ENCODE measurements around the gene SLC25A43. TPM values are rescaled to one million over a fixed set of nuclear protein-coding genes. Genes with fewer than 3 reads are reported as not detected.

SLC25A43 gene
- total and polyA plus RNA-seq, 2 experiments from 2014 or later = 8.7 to 8.9 TPM

DNA sequence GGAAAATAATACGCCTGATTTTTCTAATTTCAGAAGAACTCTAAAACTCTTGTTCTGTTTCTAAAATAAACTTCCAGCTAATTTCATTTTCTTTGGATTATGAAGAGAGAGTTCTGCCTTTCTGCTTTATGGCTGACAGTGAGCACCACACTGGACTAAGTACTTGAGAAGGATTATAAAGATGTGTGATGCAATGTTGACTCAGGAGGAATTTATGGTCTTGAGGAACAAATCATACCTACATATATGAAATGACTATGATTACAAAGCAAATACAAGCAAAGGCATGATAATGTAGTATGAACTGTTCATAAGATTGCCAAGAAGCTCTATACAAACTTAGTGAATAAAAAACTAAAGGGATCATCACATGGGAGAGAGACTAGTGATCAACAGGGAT, 56.1 kb downstream of the SLC25A43 start:
- H3K36me3 ChIP-seq (ENCODE audit: insufficient read depth) = no peaks in the 10 kb centered on the region
- H3F3A ChIP-seq (replicated peaks; ENCODE audit: low read depth) = no peaks in the 10 kb centered on the region
- DNase-seq (ENCODE audit: low spot score) = no peak
- Mint-ChIP-seq H3K36me3 (ENCODE audit: low read depth) (no peaks in the 10 kb centered on the region), H3K27ac (no peak overlapping the region), H3K27me3 (ENCODE audit: insufficient read depth, low read depth, poor library complexity) (no peaks in the 10 kb centered on the region), H3K4me3 (no peak overlapping the region), H3K9me3 (no peaks in the 10 kb centered on the region), H3K4me1 (no peaks in the 10 kb centered on the region)
- no peaks in the 10 kb centered on the region for H3K9me2 ChIP-seq (ENCODE audit: insufficient read depth)
- H3K4me1 ChIP-seq (ENCODE audit: insufficient read depth) = no peaks in the 10 kb centered on the region
- H3K27ac ChIP-seq (ENCODE audit: low read depth) = no peak overlapping the region
- no peaks in the 10 kb centered on the region for H3K27me3 ChIP-seq (ENCODE audit: insufficient read depth)
- no peak overlapping the region for H3K4me2 ChIP-seq
- H3K79me2 ChIP-seq (replicated peaks; ENCODE audit: insufficient read depth) = no peaks in the 10 kb centered on the region
- no peak for ATAC-seq
- no peak overlapping the region for H3K4me3 ChIP-seq
- H2AFZ ChIP-seq = no peak overlapping the region
- TF ChIP-seq JUNB (IDR thresholded peaks at IDR 0.05; ENCODE audit: unreplicated experiment) (no peak), CTCF (conservative IDR thresholded peaks at IDR 0.05; ENCODE audit: low read depth in 2 of 2) (no peak), POLR2AphosphoS5 (IDR thresholded peaks at IDR 0.05; ENCODE audit: low read depth) (no peak), CREB1 (CRISPR knock-in tag; IDR thresholded peaks at IDR 0.05; ENCODE audit: low read depth) (no peak), ZNF462 (CRISPR knock-in tag; IDR thresholded peaks at IDR 0.05) (no peak), EZH2 (IDR thresholded peaks at IDR 0.05; ENCODE audit: low read depth, unreplicated experiment) (no peak), NANOG (IDR thresholded peaks at IDR 0.05; ENCODE audit: borderline replicate concordance) (no peak), ZNF114 (CRISPR knock-in tag; IDR thresholded peaks at IDR 0.05) (no peak), ZNF331 (CRISPR knock-in tag; IDR thresholded peaks at IDR 0.05; ENCODE audit: low read depth) (no peak), EZH2phosphoT487 (IDR thresholded peaks at IDR 0.05; ENCODE audit: unreplicated experiment) (no peak), STAT1 (IDR thresholded peaks at IDR 0.05; ENCODE audit: unreplicated experiment) (no peak), REST (IDR thresholded peaks at IDR 0.05; ENCODE audit: unreplicated experiment) (no peak)
- TF ChIP-seq, protein P1, sequence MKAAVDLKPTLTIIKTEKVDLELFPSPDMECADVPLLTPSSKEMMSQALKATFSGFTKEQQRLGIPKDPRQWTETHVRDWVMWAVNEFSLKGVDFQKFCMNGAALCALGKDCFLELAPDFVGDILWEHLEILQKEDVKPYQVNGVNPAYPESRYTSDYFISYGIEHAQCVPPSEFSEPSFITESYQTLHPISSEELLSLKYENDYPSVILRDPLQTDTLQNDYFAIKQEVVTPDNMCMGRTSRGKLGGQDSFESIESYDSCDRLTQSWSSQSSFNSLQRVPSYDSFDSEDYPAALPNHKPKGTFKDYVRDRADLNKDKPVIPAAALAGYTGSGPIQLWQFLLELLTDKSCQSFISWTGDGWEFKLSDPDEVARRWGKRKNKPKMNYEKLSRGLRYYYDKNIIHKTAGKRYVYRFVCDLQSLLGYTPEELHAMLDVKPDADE (IDR thresholded peaks at IDR 0.05) = no peak
- H4K20me1 ChIP-seq (replicated peaks; ENCODE audit: insufficient read depth) = no peaks in the 10 kb centered on the region
